Spleen (tissue), 11 donors: ENCODE data around the gene MTFR2. TPM values are rescaled to one million over a fixed set of nuclear protein-coding genes. Genes with fewer than 3 reads are reported as not detected.

Experiments used
- DNase-seq: peaks from one replicate; pipeline ENCODE4 v3.0.0-alpha.2; 2020
- H3K27ac ChIP-seq, 8 donors: fragments of 200-600 bp; sonication (generic) in 7 of 8; 1 replicate in 4 of 8; 2 replicates in 4 of 8; pipeline versions ENCODE4 v1.5.0 to v1.8.0; 2016 to 2021; ENCODE audit warnings: inconsistent platforms in 4 of 8, mild to moderate bottlenecking in 4 of 8, moderate library complexity in 1 of 8
- H3K27me3 ChIP-seq, 7 donors: fragments of 200-600 bp; sonication (generic) in 6 of 7; replicated peaks in 1 of 7; 1 replicate in 4 of 7; 2 replicates in 3 of 7; pipeline versions ENCODE4 v1.5.0 to v1.8.0; 2016 to 2021; ENCODE audit warnings: inconsistent platforms in 3 of 7, mild to moderate bottlenecking in 1 of 7
- H3K36me3 ChIP-seq, 6 donors: fragments of 200-600 bp; sonication (generic) in 5 of 6; 1 replicate in 4 of 6; 2 replicates in 2 of 6; pipeline versions ENCODE4 v1.5.0 to v1.8.0; 2016 to 2021; ENCODE audit warnings: inconsistent platforms in 2 of 6
- H3K4me1 ChIP-seq, 6 donors: fragments of 200-600 bp; sonication (generic) in 5 of 6; 1 replicate in 3 of 6; 2 replicates in 3 of 6; pipeline versions ENCODE4 v1.5.0 to v1.8.0; 2016 to 2021; ENCODE audit warnings: inconsistent platforms in 3 of 6
- H3K4me3 ChIP-seq, 8 donors: fragments of 200-600 bp; sonication (generic) in 7 of 8; 1 replicate in 4 of 8; 2 replicates in 4 of 8; pipeline versions ENCODE4 v1.5.0 to v1.8.0; 2016 to 2021; ENCODE audit warnings: inconsistent platforms in 4 of 8, mild to moderate bottlenecking in 4 of 8, moderate library complexity in 2 of 8
- H3K9me3 ChIP-seq, 8 donors: fragments of 200-600 bp; sonication (generic) in 7 of 8; 1 replicate in 4 of 8; 2 replicates in 4 of 8; pipeline versions ENCODE4 v1.5.0 to v1.8.0; 2016 to 2021; ENCODE audit warnings: inconsistent platforms in 4 of 8
- CTCF ChIP-seq, 11 experiments: fragments of 200-600 bp in 7 of 11; fragments of 450-650 bp in 4 of 11; sonication (generic) in 4 of 11; IDR thresholded peaks in 8 of 11; conservative IDR thresholded peaks in 3 of 11; 1 replicate in 7 of 11; 2 replicates in 4 of 11; pipeline versions ENCODE4 v1.4.0 to v1.8.0; 2016 to 2021; ENCODE audit warnings: antibody characterized with exemption in 11 of 11, inconsistent platforms in 4 of 11, mild to moderate bottlenecking in 1 of 11
- POLR2A ChIP-seq, 3 donors: fragments of 450-650 bp; IDR thresholded peaks; one replicate each; pipeline ENCODE4 v1.5.1; 2017; ENCODE audit warnings: antibody characterized with exemption in 3 of 3, mild to moderate bottlenecking in 1 of 3
- POLR2AphosphoS5 ChIP-seq, 3 donors: sonication (generic); formaldehyde crosslinking; IDR thresholded peaks; one replicate each; pipeline ENCODE4 v1.5.1; 2017; ENCODE audit warnings: antibody characterized with exemption in 3 of 3
- WGBS, 5 donors: extraction: QIAGEN DNeasy Blood & Tissue Kit in 3 of 5; methylation state at CpG; one replicate each; pipeline versions ENCODE4 v1.1.5 to v1.1.7; 2013 to 2018; 5-methylcytosine and 5-hydroxymethylcytosine counted together
- intact Hi-C: fragments of 100-400 bp; cut with DNase I; formaldehyde crosslinking; loops from one replicate; pipeline ENCODE4 v1.15.0; 2023; ENCODE audit warnings: low total_unique reads
- polyA plus RNA-seq, 3 donors: library from polyadenylated mRNA; stranded (reverse); fragments of 200-250 nt; gene quantifications; one replicate each; pipeline ENCODE4 v1.2.1, GENCODE V29; 2013
- total RNA-seq, 7 donors: library from RNA; depleted of rRNA in 3 of 7; stranded (reverse); fragments of >200 nt in 3 of 7; fragmentation: NEBNext Ultra II Directional in 4 of 7; extraction: Animal tissue kit (Norgen Biotek cat#: 25700) in 4 of 7; gene quantifications; one replicate each; pipeline versions ENCODE4 v1.1.0 to v1.2.1, GENCODE V29; 2016 to 2021
- donor health status: healthy with polysubstance abuse.
- donor health status: DM: no; HTN: no; CAD: no; lungs with moderate emphysema.
- donor health status: DM: no; HTN: no; CAD: no.
- donor health status: Bipolar disorder and iron deficiency.
- donor health status: healthy.
- donor health status: DM: no; HTN: no; CAD: no.
- donor health status: DM: yes; HTN: yes; CAD: no.

The MTFR2 gene
- total and polyA plus RNA-seq, 10 donors: 1.6 to 4.6 (median 2.5) TPM

DNA sequence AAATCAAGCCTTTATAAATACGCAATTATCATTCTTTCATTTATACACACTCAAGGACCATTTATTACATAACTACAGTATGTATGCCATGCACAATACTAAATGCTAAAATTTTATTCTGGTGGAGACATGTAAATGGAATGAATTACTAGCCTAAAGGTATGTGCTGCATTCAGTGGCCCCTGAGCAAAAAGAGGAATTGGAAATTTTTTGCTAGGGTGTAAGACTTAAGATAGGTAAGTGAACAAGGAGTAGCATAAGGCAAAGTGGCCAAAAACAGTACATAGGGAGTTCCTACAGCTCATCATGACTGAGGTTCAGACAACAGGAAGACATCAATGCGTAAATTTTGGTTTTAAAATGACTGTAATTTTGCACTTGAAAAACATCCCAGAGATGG, 2.3 kb upstream of the MTFR2 start:
- Histone ChIP-seq H3K9me3 (no peaks in the 10 kb centered on the region), H3K27me3 (no peaks in the 10 kb centered on the region), H3K36me3 (peaks cover 0 to 20% (median 10%) of the 10 kb centered on the region in 6 donors), H3K4me3 (no peak overlapping the region), H3K27ac (no peak overlapping the region), H3K4me1 (peaks cover 3 to 40% (median 20%) of the 10 kb centered on the region in 6 donors)
- TF ChIP-seq CTCF (IDR thresholded peaks at IDR 0.05 in 8 of 11, conservative IDR thresholded peaks at IDR 0.05 in 3 of 11): no peak
- no peak for TF ChIP-seq POLR2A (IDR thresholded peaks at IDR 0.05)
- TF ChIP-seq POLR2AphosphoS5 (IDR thresholded peaks at IDR 0.05): no peak
- 56 to 73% (median 66%) methylated on average over 2 of the region's 2 CpGs for WGBS, 5 donors
- intact Hi-C loops: no loop called here
- DNase-seq: no peak

DNA sequence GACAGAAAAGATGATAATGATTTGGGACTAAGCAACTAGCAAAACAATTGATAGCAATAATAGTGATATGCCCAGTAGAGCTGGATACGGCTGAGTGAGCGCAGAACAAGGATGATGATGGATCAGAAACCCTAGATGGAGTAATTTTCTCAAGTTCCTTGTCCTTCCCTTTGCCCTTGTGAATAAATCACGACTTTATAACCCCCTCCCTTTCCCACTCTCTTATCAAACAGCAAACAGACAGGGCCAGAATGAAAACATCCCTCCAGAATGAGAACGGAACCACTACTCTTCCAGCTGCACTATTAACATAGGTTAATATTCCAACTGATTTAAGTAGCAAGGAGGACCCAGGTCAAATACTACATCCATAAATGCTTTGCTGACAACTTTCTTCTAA, 1.3 kb upstream of the MTFR2 start:
- TF ChIP-seq CTCF (IDR thresholded peaks at IDR 0.05 in 8 of 11, conservative IDR thresholded peaks at IDR 0.05 in 3 of 11) (no peak), POLR2A (IDR thresholded peaks at IDR 0.05) (no peak), POLR2AphosphoS5 (IDR thresholded peaks at IDR 0.05) (no peak)
- no peak overlapping the region for H3K27ac ChIP-seq
- intact Hi-C loops: no loop called here
- peak overlapping the region in 3 of 8 donors; percentile 77 to 97 (median 93) for H3K4me3 ChIP-seq
- WGBS, 5 donors: 42 to 52% (median 45%) methylated on average over 4 of the region's 4 CpGs
- no peaks in the 10 kb centered on the region for H3K27me3 ChIP-seq
- peaks cover 3 to 40% (median 20%) of the 10 kb centered on the region in 6 donors for H3K4me1 ChIP-seq
- no peak for DNase-seq
- H3K9me3 ChIP-seq: no peaks in the 10 kb centered on the region
- peaks cover 0 to 9% (median 1%) of the 10 kb centered on the region in 6 donors for H3K36me3 ChIP-seq

DNA sequence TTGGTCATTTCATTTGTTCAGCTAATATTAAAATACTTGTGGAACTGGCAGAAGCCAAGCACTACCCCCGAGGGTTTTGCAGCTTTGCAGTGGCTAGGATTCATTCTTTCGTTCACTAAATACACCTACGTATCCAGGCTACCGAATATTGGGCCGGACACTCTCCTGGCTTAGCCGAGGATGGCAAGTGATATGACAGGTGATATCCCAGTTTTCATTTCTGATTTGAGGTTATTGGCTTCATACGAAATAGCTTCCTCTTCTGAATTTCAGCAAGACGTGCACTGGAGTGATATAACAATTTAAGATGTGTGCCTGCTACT, 536 bp upstream of the MTFR2 start:
- H3K36me3 ChIP-seq: peaks cover 0 to 2% (median 0%) of the 10 kb centered on the region in 6 donors
- intact Hi-C loops: no loop called here
- no peaks in the 10 kb centered on the region for H3K27me3 ChIP-seq
- peak overlapping the region in 5 of 8 donors; percentile 35 to 78 (median 57) for H3K27ac ChIP-seq
- no peaks in the 10 kb centered on the region for H3K9me3 ChIP-seq
- peak overlapping the region; percentile 69 to 97 (median 84) for H3K4me3 ChIP-seq
- no peak for TF ChIP-seq CTCF (IDR thresholded peaks at IDR 0.05 in 8 of 11, conservative IDR thresholded peaks at IDR 0.05 in 3 of 11)
- TF ChIP-seq POLR2AphosphoS5 (IDR thresholded peaks at IDR 0.05): no peak
- no peak for TF ChIP-seq POLR2A (IDR thresholded peaks at IDR 0.05)
- peaks cover 3 to 35% (median 20%) of the 10 kb centered on the region in 6 donors for H3K4me1 ChIP-seq
- 0 to 1% (median 1%) methylated on average over 8 of the region's 8 CpGs for WGBS, 5 donors
- no peak for DNase-seq

- no peak for TF ChIP-seq POLR2A (IDR thresholded peaks at IDR 0.05)
- no peak for TF ChIP-seq CTCF (IDR thresholded peaks at IDR 0.05 in 8 of 11, conservative IDR thresholded peaks at IDR 0.05 in 3 of 11)
- no peak for TF ChIP-seq POLR2AphosphoS5 (IDR thresholded peaks at IDR 0.05)
- peak overlapping the region in 7 of 8 donors; percentile 69 to 97 (median 85) for H3K4me3 ChIP-seq
- no peak for DNase-seq
- WGBS, 5 donors: 27 to 41% (median 31%) methylated on average over 6 of the region's 6 CpGs
- no peaks in the 10 kb centered on the region for H3K36me3 ChIP-seq
- H3K27me3 ChIP-seq: no peaks in the 10 kb centered on the region
- peak overlapping the region in 1 of 8 donors; percentile 78 for H3K27ac ChIP-seq
- peaks cover 3 to 31% (median 20%) of the 10 kb centered on the region in 6 donors for H3K4me1 ChIP-seq
- intact Hi-C loops: no loop called here
- no peaks in the 10 kb centered on the region for H3K9me3 ChIP-seq
Observed at GRCh38 chr6:136249336-136249735, 775 bp downstream of the MTFR2 start.
